HS-27A (cell line): ENCODE data around the gene RDH14.

Experiments
- DNase-seq: peaks from one replicate; pipeline ENCODE4 v3.0.0-alpha.2; 2012; ENCODE audit warnings: low read depth, missing footprints

RDH14 gene, protein sequence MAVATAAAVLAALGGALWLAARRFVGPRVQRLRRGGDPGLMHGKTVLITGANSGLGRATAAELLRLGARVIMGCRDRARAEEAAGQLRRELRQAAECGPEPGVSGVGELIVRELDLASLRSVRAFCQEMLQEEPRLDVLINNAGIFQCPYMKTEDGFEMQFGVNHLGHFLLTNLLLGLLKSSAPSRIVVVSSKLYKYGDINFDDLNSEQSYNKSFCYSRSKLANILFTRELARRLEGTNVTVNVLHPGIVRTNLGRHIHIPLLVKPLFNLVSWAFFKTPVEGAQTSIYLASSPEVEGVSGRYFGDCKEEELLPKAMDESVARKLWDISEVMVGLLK

DNA sequence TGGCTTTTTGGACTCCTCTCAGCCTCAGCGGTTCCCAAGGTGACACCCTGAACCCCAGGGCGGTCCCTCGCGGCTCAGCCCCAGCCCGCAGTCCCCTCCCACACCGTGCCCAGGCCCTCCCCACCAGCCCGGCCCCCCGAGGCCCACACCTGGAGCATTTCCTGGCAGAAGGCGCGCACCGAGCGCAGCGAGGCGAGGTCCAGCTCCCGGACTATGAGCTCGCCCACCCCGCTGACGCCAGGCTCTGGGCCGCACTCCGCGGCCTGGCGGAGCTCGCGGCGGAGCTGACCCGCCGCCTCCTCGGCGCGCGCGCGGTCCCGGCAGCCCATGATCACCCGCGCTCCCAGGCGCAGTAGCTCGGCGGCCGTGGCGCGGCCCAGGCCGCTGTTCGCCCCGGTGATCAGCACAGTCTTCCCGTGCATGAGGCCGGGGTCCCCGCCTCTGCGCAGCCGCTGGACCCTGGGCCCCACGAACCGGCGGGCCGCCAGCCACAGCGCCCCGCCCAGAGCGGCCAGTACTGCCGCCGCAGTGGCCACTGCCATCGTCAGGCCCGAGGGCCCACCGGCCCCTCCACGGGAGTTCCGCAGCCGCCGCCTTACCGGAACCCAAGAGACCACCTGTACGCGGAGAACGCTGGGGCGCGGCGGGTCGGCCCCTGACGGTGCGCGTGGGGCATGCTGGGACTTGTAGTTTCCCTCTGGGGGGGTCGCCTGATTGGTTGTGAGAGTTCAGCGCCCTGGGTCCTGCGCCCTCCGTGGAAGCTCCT is at the start of gene RDH14:
RDH14 (minus strand) TSS at position 623 of the 766 bp plus-strand sequence; CDS start at position 542, 81 bp downstream.
- peak; percentile 82 for DNase-seq

DNA sequence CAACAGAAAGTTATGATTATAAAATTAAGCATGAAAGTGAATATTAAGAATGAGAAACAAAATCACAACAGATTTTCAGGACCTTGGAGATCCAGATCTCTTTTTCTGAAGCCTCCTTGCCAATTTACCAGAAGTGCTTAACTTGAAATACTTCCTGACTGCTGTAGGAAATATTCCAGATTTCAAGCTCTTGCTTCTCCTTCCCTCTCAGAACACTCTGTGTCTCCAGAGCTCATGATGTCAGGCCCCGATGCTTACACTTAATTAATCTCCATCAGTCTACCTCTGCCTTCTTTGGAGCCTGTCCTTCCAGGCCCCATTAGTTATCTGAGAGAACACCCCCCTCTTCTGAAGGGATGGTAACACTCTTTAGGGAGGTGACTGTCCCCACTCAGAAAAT is 49.6 kb upstream of the RDH14 start:
- DNase-seq: no peak

GRCh38 chr2:18605115-18605514 is 44.7 kb upstream of the RDH14 start:
- DNase-seq: no peak

DNA sequence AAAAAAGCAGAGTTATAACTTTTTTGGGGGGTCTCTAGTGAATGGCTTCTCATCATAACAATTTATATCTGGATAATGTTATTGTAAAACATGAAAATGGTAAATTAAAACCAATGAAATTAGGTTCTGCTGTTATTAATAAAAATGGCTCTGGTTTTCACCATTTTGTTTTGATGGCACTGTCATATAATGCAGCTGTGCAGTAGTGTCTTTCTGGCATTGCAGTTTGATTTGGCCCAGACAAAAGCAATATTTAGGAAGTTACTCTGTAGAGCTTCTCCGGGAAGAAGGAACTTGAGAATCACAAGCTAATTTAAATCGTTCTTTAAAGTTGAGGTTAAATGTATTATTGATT is 44.1 kb upstream of the RDH14 start:
- no peak for DNase-seq

DNA sequence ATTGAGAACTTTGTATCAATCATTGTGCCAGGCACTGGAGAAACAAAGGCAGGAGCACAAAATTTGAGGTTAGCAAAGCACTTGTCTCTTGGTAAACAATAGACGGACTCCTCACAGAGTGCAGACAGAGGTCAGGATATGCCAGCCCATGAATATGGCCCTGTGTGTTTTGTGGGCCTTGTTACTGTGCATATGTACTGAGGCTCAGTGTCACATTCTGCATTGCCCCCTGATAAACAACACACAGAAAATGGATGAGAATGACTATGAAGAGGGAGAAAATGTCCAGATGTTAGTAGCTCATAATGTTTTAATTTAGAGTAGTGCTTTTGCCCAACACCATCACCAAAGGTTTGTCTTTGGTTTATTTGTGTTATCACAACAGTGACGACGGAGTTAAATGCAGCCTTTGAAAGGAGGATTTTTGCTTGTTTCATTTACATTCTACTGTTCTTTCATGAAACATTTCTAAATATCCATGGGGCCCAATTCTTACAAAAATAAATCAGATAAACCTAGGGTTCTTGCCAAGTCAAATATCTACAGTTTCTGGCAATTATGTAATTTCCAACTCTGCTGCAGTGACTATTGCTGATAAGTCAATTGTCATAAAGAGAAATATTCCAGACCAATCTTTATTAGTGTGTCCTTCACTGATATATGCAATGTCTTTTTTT is 43.5 kb upstream of the RDH14 start:
- DNase-seq: no peak

GRCh38 chr2:18602298-18602697 is 41.8 kb upstream of the RDH14 start:
- no peak for DNase-seq

DNA sequence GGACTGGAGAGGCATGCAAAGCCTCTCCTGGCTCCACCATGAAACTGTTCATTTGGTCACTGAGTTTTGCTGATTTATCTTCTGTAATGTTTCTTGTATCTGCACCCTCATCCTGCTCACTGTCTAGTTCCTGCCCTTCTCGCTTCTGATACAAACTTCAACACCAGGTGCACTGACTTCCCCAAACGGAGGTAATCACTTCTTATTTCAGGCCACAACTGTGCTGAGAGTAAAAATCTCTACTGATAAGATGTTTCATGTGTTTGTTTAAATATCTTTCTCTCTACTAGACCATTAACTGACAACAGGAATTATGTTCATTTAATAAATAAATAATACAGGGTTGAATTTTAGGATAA is 39.8 kb upstream of the RDH14 start:
- no peak for DNase-seq

- no peak for DNase-seq
Measured at GRCh38 chr2:18599509-18600254, 39.2 kb upstream of the RDH14 start.

GRCh38 chr2:18598848-18599484 is 38.5 kb upstream of the RDH14 start:
- no peak for DNase-seq

- no peak for DNase-seq
Measured at GRCh38 chr2:18597618-18598017, 37.2 kb upstream of the RDH14 start.

- no peak for DNase-seq
Measured at GRCh38 chr2:18596993-18597392, 36.5 kb upstream of the RDH14 start.

DNA sequence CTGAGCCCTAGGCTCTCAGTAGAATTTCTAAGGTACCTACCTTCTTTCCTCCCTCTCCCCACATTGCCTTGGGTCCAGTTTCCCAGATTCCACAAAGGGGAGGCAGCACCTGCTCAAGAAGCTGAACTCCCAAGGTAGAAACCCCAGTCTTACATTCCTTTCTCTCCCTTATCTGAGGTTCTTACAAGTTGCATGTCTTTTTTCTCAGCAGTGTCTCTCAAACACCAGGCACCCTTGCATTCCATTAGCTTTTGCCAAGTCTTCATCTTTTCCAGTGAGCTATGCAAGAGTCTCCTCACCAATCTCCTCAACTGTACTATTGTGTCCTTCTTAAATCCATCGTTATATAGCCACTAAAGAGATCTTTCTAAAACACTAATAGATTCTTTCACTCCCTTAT is 33.0 kb upstream of the RDH14 start:
- DNase-seq: no peak

DNA sequence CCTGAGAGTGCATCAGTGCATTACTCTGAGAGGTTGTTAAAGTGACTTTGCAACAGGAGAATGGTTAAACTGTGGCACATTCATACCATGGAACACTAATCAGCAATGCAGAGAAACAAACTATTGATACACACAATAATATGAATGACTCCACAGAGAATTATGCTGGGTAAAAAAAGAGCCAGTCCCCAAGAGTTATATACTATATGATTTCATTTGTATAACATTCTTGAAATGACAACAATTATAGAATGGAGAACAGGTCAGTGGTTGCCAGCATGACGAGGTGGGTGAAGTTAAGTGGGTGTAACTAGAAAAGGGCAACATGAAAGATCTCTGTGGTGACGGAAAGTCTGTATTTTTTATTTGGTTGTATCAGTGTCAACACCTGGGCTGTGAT is 31.9 kb upstream of the RDH14 start:
- DNase-seq: no peak

- DNase-seq: no peak
Measured at GRCh38 chr2:18589354-18589753, 28.9 kb upstream of the RDH14 start, which contains the start of gene NT5C1B. Gene NT5C1B (minus strand): TSS chr2:18589569. CDS start chr2:18589468, 101 bp downstream.

DNA sequence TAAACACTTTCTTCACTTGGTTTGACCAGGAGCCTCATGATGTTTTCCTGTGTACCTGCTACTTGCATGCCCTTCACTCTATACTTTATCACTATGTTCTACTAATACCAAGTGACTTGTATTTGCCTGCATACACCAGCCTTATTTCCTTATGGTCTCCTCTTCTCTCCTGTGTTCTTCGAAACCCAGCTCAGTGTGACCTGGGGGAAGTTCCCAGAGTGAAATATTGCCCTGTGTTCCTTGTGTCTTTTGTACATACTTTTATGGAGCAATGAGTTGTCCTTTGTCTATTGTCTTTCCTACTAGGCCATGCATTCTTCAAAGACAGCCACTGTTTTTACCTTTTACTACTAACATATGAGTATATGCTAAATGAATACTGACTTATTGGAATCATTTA is 28.3 kb upstream of the RDH14 start:
- DNase-seq: no peak

GRCh38 chr2:18588049-18588448 is 27.6 kb upstream of the RDH14 start:
- DNase-seq: no peak

- DNase-seq: no peak
Measured at GRCh38 chr2:18585526-18585925, 25.1 kb upstream of the RDH14 start.

DNA sequence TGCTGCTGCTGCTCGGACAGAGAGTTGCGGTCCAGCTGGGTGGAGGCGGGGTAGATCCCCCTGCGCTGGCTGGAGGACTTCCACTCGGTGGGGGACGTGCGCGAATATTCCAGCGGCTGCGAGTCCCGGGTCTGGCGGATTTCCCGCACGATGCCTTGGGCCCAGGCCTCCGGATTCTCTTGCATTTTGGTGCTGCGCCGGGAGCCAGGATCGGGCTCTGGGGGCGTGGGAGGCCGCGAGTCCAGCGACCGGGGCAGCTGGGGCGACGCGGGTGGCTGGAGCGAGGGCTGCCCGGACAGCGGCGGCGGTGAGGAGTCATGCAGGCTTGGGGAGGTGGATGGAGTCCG is 24.1 kb upstream of the RDH14 start:
- DNase-seq: no peak

GRCh38 chr2:18583905-18584607 is 23.6 kb upstream of the RDH14 start:
- no peak for DNase-seq

GRCh38 chr2:18580606-18581005 is 20.2 kb upstream of the RDH14 start:
- DNase-seq: no peak

- no peak for DNase-seq
Measured at GRCh38 chr2:18578033-18578432, 17.6 kb upstream of the RDH14 start.
